Measurements from ENCODE around the gene PLEKHA6. TPM values are rescaled to one million over a fixed set of nuclear protein-coding genes. Genes with fewer than 3 reads are reported as not detected.

The PLEKHA6 gene
- total RNA-seq, 6 donors from 2014 or later, result 3.3 to 6.9 (median 4.9) TPM

DNA sequence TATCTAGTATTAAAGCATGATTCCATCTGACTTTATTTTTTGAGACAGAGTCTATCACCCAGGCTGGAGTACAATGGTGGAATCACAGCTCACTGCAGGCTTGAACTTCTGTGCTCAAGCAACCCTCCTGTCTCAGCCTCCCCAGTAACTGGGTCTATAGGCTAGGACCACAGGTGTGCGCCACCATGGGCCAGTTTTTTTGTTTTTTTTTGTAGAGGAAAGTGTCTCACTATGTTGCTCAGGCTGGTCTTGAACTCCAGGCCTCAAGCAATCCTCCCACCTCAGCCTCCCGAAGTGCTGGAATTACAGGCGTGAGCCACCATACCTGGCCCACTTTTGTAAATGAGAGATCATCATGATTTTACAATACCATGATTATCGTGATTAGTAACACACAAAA, 42.7 kb upstream of the PLEKHA6 start:
- Histone ChIP-seq H3K4me3 (no peak overlapping the region), H3K27me3 (no peaks in the 10 kb centered on the region), H3K27ac (no peak overlapping the region), H3K9me3 (no peaks in the 10 kb centered on the region), H3K4me1 (peaks cover 19 to 37% (median 23%) of the 10 kb centered on the region in 4 donors), H3K36me3 (peaks cover 11 to 87% (median 33%) of the 10 kb centered on the region in 4 donors)
- 94 to 99% methylated on average over 4 of the region's 4 CpGs for WGBS, 2 donors
- ATAC-seq (ENCODE audit: low FRiP score in 2 of 2) (no peak), DNase-seq (no peak)
- TF ChIP-seq POLR2A (IDR thresholded peaks at IDR 0.05) (no peak), EP300 (IDR thresholded peaks at IDR 0.05) (no peak), POLR2AphosphoS5 (IDR thresholded peaks at IDR 0.05) (no peak)
- TF ChIP-seq, protein P1, sequence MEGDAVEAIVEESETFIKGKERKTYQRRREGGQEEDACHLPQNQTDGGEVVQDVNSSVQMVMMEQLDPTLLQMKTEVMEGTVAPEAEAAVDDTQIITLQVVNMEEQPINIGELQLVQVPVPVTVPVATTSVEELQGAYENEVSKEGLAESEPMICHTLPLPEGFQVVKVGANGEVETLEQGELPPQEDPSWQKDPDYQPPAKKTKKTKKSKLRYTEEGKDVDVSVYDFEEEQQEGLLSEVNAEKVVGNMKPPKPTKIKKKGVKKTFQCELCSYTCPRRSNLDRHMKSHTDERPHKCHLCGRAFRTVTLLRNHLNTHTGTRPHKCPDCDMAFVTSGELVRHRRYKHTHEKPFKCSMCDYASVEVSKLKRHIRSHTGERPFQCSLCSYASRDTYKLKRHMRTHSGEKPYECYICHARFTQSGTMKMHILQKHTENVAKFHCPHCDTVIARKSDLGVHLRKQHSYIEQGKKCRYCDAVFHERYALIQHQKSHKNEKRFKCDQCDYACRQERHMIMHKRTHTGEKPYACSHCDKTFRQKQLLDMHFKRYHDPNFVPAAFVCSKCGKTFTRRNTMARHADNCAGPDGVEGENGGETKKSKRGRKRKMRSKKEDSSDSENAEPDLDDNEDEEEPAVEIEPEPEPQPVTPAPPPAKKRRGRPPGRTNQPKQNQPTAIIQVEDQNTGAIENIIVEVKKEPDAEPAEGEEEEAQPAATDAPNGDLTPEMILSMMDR (IDR thresholded peaks at IDR 0.05), result no peak

DNA sequence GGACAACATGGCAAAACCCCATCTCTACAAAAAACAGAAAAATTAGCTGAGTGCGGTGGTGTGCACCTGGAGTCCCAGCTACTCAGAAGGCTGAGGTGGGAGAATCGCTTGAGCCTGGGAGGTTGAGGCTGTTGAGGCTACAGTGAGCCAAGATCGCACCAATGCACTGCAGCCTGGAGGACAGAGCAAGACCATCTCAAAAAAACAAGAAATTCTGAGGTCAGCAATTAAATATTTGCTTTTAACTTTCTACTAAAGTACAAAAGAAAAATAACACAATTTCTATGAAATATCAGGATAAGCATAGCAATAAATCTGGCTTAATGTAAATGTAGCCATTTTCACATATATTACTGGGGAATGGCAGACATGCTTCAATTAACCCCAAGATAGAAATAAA, 42.0 kb upstream of the PLEKHA6 start:
- 95% methylated on average over 3 of the region's 3 CpGs for WGBS, 2 donors
- Histone ChIP-seq H3K27ac (no peak overlapping the region), H3K9me3 (no peaks in the 10 kb centered on the region), H3K27me3 (no peaks in the 10 kb centered on the region), H3K36me3 (peaks cover 11 to 92% (median 36%) of the 10 kb centered on the region in 4 donors), H3K4me3 (no peak overlapping the region), H3K4me1 (peaks cover 14 to 31% (median 22%) of the 10 kb centered on the region in 4 donors)
- ATAC-seq (ENCODE audit: low FRiP score in 2 of 2), result no peak
- TF ChIP-seq POLR2AphosphoS5 (IDR thresholded peaks at IDR 0.05) (no peak), EP300 (IDR thresholded peaks at IDR 0.05) (no peak), POLR2A (IDR thresholded peaks at IDR 0.05) (no peak)
- TF ChIP-seq, protein P1 (IDR thresholded peaks at IDR 0.05), result no peak
- no peak for DNase-seq

DNA sequence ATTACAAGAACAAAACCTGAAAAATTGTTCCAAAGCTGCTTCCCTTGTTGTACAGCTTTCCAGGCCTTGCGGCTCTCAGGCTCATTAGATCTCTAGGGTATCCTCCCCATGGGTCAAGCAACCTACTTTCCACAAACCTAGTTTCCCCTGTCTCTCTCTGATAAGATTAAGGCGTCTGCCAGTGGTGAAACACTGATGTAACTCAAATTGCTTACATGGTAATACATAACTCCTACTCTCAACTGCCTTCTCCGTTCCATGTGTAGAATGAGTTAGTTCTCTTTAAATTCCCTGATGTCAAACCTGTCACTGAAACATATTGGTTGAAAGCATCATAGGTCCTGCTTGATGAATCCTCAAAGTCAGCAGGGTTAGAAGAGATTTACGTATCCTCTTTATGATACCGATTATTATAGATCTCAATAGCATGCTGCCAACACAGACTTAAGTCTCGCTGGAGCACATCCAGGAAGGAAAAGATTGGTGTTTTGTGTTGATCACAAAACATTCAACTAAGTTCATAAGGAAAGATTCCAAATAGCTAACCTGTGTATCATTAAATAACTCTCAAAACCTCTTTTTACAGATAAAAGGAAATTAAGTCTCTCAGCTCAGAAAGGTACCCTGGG, 41.3 kb upstream of the PLEKHA6 start:
- Histone ChIP-seq H3K27me3 (no peaks in the 10 kb centered on the region), H3K4me1 (peaks cover 7 to 23% (median 15%) of the 10 kb centered on the region in 4 donors), H3K36me3 (peaks cover 11 to 89% (median 36%) of the 10 kb centered on the region in 4 donors), H3K27ac (no peak overlapping the region), H3K4me3 (no peak overlapping the region), H3K9me3 (no peaks in the 10 kb centered on the region)
- TF ChIP-seq EP300 (IDR thresholded peaks at IDR 0.05) (no peak), POLR2A (IDR thresholded peaks at IDR 0.05) (no peak), POLR2AphosphoS5 (IDR thresholded peaks at IDR 0.05) (no peak)
- TF ChIP-seq, protein P1 (IDR thresholded peaks at IDR 0.05), result no peak
- DNase-seq (no peak), ATAC-seq (ENCODE audit: low FRiP score in 2 of 2) (no peak)
- 87 to 92% methylated on average over 6 of the region's 6 CpGs for WGBS, 2 donors

DNA sequence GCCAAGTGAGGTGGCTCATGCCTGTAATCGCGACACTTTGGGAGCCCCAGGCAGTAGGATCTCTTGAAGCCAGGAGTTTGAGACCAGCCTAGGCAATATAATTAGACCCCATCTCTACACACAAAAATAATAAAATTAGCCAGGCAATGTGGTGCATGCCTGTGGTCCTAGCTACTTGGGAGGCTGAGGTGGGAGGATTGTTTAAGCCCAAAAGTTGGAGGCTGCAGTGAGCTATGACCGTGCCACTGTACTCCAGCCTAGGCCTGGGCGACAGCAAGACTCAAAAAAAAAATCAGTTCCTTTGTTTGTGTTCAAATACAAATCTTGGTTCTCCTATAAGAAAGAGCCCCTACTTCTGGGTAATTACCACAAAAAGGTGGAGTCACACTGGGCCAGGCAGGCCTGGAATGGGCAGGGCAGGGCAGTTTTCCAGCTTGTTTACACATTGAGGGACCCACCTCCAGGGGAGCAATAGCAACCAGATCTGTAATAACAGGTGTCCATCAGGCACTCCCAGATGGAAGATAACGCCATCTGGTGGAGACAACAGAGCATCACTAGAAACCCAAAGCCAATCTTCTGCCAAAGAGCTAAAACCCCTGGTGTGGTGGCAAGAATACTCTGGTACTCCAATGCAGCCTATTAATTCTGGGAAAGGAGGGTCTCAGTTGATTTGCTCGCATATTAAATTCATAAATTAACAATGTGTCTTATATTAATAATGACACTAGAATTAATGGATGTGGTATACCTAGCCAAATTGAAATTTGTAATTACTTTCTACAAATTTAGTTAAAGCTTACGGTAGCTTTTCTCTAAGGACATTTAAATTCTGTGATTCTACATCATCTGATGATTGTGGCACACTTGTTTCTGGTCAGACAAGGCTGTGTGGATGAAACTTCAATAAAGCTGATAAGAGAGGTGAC, 38.7 kb upstream of the PLEKHA6 start:
- H3K4me1 ChIP-seq, result no peaks in the 10 kb centered on the region
- no peaks in the 10 kb centered on the region for H3K27me3 ChIP-seq
- peak overlapping the region in 1 of 4 donors; percentile 9 for H3K27ac ChIP-seq
- TF ChIP-seq POLR2AphosphoS5 (IDR thresholded peaks at IDR 0.05) (peak in 1 of 2 donors; percentile 7), POLR2A (IDR thresholded peaks at IDR 0.05) (no peak)
- TF ChIP-seq, protein P1 (IDR thresholded peaks at IDR 0.05), result peak; percentile 44 to 76 (median 70)
- 65 to 76% methylated on average over 7 of the region's 7 CpGs for WGBS, 2 donors
- H3K4me3 ChIP-seq, result no peak overlapping the region
- ATAC-seq (ENCODE audit: low FRiP score in 2 of 2) (peak; percentile 90), DNase-seq (peak in 1 of 2 donors; percentile 74)
- no peaks in the 10 kb centered on the region for H3K9me3 ChIP-seq
- peaks cover 0 to 64% (median 18%) of the 10 kb centered on the region in 4 donors for H3K36me3 ChIP-seq
